Kidney epithelial cell (primary cell): ENCODE data around the gene RSRC2. TPM values are rescaled to one million over a fixed set of nuclear protein-coding genes. Genes with fewer than 3 reads are reported as not detected.

Experiments used
- DNase-seq: peaks from one replicate; pipeline ENCODE4 v3.0.0-alpha.2; 2010; ENCODE audit warnings: low read depth
- H3K27me3 ChIP-seq: 2 replicates; pipeline ENCODE4 v1.6.0; 2011; ENCODE audit warnings: low read length; ENCODE audit not compliant: control insufficient read depth, insufficient read depth
- H3K36me3 ChIP-seq: 2 replicates; pipeline ENCODE4 v1.5.1; 2011; ENCODE audit warnings: low read length; ENCODE audit not compliant: control insufficient read depth, insufficient read depth
- H3K4me3 ChIP-seq: 2 replicates; pipeline ENCODE4 v1.5.1; 2011; ENCODE audit warnings: low read depth, mild to moderate bottlenecking, control low read depth, low read length
- CTCF ChIP-seq: IDR thresholded peaks from 2 replicates; pipeline ENCODE4 v1.5.1; 2011; ENCODE audit warnings: mild to moderate bottlenecking, moderate library complexity, low read length, control low read depth, inconsistent platforms; ENCODE audit not compliant: insufficient read depth, poor library complexity, severe bottlenecking
- total RNA-seq: library from RNA; depleted of rRNA; stranded (reverse); fragments of >200 nt; gene quantifications from 2 replicates; pipeline ENCODE4 v1.2.3, GENCODE V29; 2015

RSRC2 gene
- total RNA-seq, 1 donor from 2014 or later: 41.2 TPM

- no peak for DNase-seq
- no peaks in the 10 kb centered on the region for H3K36me3 ChIP-seq
- TF ChIP-seq CTCF: no peak
Observed at GRCh38 chr12:122560138-122560537, 33.4 kb upstream of the RSRC2 start.

DNA sequence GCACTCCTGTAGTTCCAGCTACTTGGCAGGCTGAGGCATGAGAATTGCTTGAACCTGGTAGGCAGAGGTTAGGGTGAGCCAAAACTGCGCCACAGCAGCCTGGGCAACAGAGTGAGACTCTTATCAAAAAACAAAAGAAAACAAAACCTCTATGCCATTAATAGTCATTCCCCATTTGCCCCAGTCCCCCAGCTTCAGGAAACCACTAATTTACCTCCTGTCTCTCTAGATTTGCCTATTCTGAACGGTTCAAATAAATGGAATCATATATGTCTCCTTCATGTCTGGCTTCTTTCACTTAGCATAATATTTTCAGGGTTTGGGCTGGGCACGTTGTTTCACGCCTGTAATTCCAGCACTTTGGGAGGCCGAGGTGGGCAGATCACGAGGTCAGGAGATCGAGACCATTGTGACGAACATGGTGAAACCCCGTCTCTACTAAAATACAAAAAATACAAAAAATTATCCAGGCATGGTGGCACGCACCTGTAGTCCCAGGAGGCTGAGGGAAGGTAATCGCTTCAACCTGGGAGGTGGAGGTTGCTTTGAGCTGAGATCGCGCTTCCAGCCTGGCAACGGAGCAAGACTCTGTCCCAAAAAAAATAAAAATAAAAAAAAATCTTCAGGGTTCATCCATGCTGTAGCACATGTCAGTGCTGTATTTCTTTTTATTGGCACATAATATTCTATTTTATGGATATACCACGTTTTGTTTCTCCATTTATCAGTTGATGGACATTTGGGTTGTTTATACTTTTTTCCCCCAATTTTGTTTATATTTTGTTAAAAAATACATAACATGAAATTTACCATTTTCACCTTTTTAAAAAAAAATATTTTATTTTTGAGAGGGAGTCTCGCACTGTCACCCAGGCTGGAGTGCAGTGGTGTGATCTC is 32.3 kb upstream of the RSRC2 start:
- DNase-seq: no peak
- Histone ChIP-seq H3K27me3 (no peaks in the 10 kb centered on the region), H3K4me3 (no peak overlapping the region), H3K36me3 (no peaks in the 10 kb centered on the region)
- no peak for TF ChIP-seq CTCF

More at GRCh38 chr12:122560138-122560537, 33.4 kb upstream of the RSRC2 start:
- no peak overlapping the region for H3K4me3 ChIP-seq
- no peaks in the 10 kb centered on the region for H3K27me3 ChIP-seq

- H3K36me3 ChIP-seq: no peaks in the 10 kb centered on the region
- H3K4me3 ChIP-seq: no peak overlapping the region
- no peak for DNase-seq
- H3K27me3 ChIP-seq: no peaks in the 10 kb centered on the region
- TF ChIP-seq CTCF: no peak
Observed at GRCh38 chr12:122547330-122547729, 20.6 kb upstream of the RSRC2 start.

- Histone ChIP-seq H3K4me3 (no peak overlapping the region), H3K27me3 (no peaks in the 10 kb centered on the region), H3K36me3 (no peaks in the 10 kb centered on the region)
- DNase-seq: no peak
- no peak for TF ChIP-seq CTCF
Observed at GRCh38 chr12:122545855-122546254, 19.1 kb upstream of the RSRC2 start.

DNA sequence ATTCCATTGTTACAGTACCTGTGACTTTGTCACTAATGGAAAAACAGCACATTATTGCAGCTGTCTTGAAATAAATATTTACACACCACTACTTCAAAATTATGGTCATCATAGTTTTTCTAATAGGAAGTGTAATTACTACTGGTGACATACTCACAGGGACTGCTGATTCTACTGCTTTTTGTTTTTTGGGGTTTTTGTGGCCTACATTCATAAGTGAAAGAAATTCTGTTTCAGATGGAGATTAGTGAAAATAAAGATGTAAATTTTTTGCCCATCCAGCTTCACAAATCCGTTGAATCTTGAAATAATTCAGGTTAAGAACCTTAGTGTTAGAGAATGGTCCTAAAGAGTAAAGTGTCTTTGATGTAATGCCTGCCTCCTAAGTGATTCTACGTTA is 17.8 kb upstream of the RSRC2 start:
- Histone ChIP-seq H3K36me3 (no peaks in the 10 kb centered on the region), H3K27me3 (no peaks in the 10 kb centered on the region), H3K4me3 (no peak overlapping the region)
- DNase-seq: no peak
- TF ChIP-seq CTCF: no peak

DNA sequence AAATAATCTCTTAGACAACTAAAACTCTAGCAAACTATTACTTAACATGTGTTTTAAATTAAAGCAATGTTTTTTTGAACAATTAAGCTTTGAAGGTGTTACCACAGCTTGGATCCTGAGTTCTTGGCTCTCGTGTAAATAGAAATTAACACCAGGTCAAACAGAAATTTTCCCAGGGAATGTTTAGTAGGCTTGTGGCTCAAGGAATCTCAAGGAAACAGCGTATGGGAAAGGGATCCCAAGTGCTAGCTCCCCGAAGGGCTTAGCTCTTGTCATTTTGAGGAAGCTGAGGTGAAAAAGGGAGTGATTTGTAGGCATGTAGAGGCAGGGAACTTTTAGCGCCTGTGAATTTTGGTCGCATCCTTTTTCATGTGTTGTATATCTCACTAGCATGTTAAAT is 11.8 kb upstream of the RSRC2 start:
- Histone ChIP-seq H3K4me3 (no peak overlapping the region), H3K27me3 (no peaks in the 10 kb centered on the region), H3K36me3 (no peaks in the 10 kb centered on the region)
- no peak for DNase-seq
- TF ChIP-seq CTCF: no peak
